Stimulated activated CD8-positive, alpha-beta memory T cell treated with anti-CD3 and anti-CD28 coated beads, Interleukin-12 subunit alpha, Interleukin-12 subunit beta, amount 100 ng/mL, for 24 hours (primary cell): ENCODE measurements around the gene MYOF.
"Not testable (repeated sequence)": the region's sequence is repeated elsewhere in the genome, so short reads cannot be mapped to it uniquely, and the experiment has no call there.

Experiments used
- DNase-seq: peaks from one replicate; pipeline ENCODE4 v3.0.0-alpha.2; 2020; ENCODE audit errors: extremely low read depth

MYOF gene

GRCh38 chr10:93457511-93457910 is 24.6 kb downstream of the MYOF start:
- no peak for DNase-seq

DNA sequence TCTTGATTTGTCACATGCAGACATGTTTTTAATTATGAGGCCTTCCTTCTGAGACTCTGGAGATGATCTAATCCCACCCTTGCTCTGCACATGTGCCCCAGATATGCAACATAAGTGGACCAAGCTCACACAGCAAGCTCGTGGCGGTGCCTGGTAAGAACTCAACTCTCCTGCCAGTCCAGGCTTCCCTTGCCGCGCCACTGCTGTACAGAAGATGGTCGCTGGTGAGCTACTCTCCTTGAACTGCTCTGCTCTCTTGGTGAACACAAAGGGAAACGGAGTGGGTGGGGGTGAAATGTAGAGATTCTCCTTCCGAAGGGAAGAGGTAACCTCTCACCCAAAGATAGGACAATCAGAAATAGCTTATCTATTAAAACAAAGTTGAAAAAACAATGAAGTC is 25.7 kb downstream of the MYOF start:
- no peak for DNase-seq

DNA sequence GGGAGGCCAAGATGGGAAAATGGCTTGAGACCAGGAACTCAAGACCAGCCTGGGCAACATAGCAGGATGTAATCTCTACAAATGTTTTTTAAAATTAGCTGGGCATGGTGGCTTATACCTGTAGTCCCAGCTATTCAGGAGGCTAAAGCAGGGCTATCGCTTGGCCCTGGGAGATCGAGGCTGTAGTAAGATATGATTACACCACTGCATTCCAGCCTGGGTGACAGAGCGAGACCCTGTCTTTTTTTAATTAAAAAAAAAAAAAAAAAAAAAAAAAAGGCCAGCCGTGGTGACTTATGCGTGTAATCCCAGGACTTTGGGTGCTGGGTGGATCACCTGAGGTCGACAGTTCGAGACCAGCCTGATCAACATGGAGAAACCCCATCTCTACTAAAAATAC is 27.4 kb downstream of the MYOF start:
- DNase-seq = no peak

GRCh38 chr10:93454146-93454545 is 28.0 kb downstream of the MYOF start:
- DNase-seq = no peak

GRCh38 chr10:93452143-93452542 is 30.0 kb downstream of the MYOF start:
- no peak for DNase-seq

GRCh38 chr10:93451244-93451947 is 30.7 kb downstream of the MYOF start:
- DNase-seq = no peak

- no peak for DNase-seq
Observed at GRCh38 chr10:93447970-93448369, 34.2 kb downstream of the MYOF start.

DNA sequence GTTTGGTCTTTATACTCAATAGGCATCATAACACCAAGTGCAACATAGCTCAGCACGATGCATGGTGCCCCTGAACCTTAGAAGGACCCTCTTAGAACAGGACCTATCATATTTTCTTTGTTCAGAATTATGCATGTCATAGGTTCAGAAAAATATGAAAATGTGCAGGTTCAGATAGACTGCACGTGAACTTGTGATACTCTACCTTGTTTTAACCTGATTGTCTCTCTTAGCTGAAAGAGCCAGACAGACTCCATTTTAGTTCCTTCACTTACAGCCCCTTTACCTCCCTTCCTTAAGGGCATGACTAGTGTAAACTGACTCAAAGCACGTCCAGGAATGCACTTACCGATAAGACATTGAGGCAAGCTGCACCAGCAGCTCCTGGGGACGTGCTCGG is 35.1 kb downstream of the MYOF start:
- DNase-seq = no peak

DNA sequence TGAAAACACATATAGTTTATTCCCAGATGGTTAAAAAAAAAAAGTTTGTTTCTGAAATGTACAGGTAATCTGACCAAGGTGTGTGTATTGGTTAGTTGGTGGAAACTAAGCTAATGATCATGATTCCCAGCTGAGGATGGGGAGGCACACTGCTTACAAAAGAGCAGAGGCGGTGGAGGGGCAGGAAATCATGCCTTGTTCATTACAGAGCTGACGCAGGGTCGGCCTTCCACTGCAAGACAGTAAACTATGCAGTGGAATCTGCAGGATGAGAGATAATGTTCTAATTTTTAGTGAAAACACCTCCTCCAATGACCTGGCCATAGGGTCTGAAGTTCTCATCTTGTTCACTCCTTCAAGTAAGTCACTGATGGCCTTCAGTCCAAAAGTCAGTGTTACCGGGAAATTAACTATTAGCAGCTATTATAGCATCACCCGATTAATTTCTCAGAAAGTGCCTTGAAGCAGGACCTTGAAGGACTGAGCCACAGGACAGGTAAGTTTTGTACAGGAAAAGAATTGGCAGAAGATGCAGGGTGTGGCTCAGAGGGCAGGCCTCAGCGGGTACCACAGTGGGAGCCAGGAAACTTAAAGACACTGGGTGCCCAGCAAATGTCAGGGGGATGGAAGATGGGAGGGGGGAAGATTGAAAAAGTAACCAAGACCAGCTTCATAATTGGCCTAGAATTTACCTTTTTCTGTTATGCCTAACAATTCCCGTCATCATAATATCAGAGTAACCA is 36.0 kb downstream of the MYOF start:
- DNase-seq = no peak

DNA sequence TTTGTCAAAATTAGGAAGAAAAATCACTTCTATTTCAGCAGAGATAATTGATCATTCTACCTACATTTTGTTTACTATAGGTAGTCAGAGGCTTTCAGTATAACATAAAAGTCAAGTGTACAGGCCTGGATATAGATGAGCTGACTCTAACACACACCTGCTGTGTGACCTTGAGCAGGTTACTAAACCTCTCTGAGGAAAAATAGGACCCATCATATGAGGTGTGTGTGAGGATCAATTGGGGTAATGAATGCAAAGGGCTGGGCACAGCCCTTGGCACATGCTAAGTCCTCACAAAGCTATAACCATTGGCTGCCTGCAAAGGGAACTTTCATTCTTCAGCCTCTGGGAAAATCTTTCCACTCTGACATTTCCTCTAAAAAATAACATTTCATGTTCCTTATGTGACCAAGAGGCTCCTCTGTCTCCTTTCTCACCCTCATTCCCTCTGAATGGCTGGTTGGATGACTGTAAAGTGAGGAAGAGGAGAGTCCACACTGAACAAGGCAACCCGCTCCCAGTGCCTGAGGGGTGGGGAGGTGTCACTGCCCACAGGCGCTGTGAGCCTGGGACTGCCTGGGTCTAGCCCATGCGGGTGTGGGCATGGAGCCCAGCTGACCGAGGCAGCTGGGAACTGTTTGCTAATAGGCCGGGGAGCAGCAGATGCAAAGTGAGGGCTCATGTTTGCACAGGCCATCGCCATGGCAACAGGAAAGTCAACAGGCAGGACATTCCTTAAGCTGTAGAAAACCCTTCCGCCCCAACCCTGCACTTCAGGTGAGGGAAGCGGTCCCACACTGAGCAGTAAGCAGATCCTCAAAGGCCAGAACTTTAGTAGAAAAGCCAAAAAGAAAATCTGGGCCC is 36.8 kb downstream of the MYOF start:
- no peak for DNase-seq

DNA sequence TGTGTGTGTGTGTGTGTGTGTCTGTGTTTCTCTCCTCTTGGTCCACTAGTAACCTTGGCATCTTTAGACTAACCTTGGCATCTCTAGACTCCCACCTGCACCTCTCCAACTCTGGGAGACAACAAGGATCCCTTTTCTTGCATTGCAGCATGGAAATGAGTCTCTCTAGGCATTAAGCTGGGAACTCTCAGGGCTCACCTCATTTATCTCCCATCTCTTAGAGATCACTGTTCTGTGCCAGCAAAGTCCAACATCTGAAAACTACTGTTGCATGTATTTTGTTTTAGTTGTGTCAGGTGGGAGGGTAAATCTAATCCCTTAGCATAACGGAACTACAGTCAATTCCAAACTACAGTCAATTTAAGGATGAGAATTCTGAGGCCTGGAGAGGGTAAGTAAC is 38.7 kb downstream of the MYOF start:
- DNase-seq = no peak

- DNase-seq = not testable (repeated sequence)
Observed at GRCh38 chr10:93442721-93443120, 39.4 kb downstream of the MYOF start.

GRCh38 chr10:93440591-93441091 is 41.5 kb downstream of the MYOF start:
- no peak for DNase-seq

DNA sequence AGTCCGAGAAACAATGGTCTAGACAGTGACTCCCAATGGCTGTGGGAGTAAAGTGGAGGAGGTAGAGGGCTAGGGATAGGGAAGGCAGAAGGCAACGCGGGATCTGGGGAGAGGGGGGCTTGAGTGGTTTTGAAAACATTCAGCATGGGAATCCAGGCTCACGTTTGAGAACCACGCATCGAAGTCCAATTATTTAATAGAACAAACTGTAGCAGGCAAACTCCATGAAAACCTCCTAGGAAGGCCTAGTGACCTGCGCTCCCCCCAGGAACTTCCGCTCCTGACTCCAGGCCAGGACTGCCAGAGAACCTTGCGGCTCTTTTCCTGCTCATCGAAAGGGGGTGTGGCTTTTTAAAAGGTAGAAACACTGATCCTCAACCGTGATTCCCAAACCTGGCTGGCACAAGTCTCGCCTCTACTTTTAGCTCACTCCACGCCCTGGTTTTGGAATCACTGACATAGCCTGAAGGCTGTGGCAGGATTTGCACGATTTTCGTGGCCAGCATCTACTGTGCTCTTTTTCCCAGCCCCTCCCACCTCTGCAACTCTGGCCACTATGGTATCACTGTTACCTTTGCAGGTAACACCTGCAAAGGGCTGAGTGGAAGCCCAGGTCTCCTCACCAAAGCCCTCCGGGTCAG is 43.4 kb downstream of the MYOF start:
- DNase-seq = no peak

GRCh38 chr10:93437946-93438612 is 44.1 kb downstream of the MYOF start:
- no peak for DNase-seq

DNA sequence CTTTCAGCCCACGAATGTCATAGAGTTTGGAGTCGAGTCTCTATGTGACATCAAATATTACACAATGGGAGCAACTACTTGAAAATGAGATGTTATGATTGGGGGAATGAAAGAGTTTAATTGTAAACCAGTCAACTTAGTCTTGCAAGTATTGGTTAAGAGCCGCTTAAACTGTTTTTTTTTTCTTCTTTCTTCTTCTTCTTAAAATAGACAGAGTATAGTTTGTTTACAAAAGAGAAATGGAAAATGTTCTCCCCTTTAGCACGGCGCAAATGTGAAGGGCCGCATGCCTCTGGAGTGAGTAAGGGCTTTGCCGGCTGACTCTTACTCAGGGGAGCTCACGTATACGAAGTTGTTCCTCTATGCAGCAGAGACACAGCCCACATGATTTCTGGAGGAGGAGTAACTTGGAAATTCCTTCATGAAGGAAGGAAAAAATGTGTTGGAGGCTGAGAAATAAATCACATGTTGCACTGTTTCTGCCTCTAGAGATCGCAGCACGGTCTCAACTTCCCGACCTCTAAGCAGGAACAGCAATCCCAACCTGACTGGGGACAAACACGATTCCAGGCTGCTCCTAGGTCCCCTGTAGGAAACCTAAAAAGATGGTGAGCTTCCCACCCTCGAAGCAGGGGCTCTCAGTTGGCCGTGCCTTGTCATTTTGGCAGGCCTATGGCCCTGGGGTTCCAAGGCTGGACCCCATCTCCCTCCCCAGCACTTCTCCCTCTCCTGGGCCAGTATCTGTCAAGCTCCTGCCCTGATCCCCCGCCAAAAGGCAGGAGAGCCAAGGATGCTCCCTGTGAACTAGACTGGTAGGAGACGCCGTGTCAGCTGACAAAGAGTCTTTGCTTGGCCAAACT is 44.8 kb downstream of the MYOF start:
- DNase-seq = no peak

DNA sequence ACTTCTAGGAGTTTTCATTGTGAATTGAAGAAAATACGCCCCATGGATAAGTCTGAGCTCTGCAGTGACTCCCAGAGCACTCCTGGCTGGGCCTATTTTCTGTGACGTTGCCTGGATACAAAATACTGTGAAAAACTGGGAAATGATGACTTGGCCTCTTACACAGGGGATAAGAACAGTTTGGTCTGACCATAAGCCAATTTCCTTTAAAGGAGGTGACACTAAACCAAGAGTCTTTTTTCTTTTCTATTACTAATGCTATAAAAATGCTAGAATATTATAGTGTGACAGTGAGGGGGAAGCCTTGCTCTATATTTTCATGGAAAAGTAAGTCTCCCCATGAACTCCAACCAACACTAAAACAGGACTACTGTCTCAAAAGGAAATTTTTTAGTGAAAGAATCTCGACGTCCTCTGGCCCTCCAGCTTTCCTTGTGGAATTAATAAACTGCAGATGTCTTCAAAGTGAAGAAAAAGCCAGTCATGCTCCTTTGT is 45.5 kb downstream of the MYOF start:
- no peak for DNase-seq

DNA sequence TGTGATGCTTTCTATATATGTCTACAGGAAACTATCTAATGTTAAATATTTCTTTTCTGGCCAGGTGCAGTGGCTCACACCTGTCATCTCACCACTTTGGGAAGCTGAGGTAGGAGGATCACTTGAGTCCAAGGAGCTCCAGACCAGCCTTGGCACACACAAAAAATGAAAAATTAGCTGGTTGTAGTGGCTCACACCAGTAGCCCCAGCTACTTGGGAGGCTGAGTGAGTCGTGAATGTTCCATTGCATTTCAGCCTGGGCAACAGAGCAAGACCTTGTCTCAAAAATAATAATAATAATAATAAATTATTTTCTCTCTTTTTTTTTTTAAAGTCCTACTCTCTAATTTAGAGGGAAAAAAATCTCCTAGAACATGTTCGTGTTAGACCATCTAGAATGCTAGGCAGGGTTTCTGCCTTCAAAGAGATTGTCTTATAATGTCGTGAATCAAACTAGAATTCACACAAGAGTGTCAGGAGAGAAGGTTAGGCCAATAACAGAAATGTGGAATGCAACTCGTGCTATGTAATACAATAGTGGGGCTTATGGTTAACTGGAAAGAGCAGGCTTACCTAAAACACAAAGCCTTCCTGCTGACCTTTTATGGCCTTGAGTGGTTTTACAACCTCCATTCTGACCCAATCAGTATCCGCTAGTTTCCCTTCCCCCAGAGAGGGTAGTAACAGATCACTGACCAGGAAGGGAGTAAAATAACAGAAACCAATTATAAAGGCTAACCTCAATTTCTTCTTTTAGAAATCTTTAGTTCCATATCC is 46.3 kb downstream of the MYOF start:
- no peak for DNase-seq

DNA sequence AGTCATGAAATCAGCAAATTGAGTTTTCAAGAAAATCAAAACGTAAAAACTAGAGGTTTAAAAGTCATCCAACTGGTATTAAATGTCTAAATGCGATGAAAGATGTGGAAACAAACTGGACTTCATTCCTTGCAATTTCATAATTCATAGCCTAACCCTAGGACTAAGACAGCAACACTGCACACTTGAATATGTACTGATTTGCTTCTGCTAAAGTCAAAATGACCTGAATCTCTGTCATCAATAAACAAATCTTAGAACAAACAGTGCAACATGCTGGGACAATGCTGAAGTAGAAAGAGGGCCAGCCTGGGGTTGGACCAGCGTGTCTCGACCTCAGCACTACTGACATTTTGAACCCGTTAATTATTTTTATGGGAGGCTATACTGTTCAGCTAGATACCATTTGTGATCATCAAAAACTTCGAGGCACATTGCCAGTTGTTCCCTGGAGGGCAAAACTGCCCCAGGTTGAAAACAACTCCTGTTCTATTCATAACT is 47.1 kb downstream of the MYOF start:
- no peak for DNase-seq
